HFF-Myc (cell line): ENCODE measurements around the gene NRROS.

Experiments used
- DNase-seq: peaks from one replicate; pipeline ENCODE4 v3.0.0-alpha.2; 2011; ENCODE audit warnings: low read depth; ENCODE audit errors: extremely low read depth
- H3K4me3 ChIP-seq: replicated peaks from 2 replicates; pipeline ENCODE4 v1.5.1; 2011; ENCODE audit warnings: low read depth, mild to moderate bottlenecking, control low read depth, low read length
- TF ChIP-seq, protein P1 (sequence below): IDR thresholded peaks from 2 replicates; pipeline ENCODE4 v1.5.1; 2012; ENCODE audit warnings: mild to moderate bottlenecking, low read depth, low read length, control low read depth; ENCODE audit errors: missing control alignments

NRROS gene

DNA sequence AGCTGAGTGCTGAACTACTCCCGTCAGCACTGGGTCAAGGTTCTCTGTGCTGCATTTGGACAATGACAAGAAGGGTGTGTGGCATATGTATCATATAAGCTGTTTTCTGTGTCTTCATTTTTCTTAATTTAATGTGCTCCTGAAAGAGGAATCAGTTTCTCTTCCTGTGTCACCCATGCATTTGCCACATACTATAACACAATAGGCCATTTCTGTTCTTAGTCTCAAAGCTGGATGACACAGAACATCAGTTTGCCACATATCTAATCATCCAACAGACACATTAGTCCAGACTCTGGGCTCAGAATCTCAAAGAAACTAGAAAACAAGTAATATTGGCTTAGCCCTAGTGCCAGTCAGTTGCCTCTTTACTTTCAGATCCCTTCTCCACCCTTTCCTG, 38.4 kb downstream of the NRROS start:
- DNase-seq: no peak

DNA sequence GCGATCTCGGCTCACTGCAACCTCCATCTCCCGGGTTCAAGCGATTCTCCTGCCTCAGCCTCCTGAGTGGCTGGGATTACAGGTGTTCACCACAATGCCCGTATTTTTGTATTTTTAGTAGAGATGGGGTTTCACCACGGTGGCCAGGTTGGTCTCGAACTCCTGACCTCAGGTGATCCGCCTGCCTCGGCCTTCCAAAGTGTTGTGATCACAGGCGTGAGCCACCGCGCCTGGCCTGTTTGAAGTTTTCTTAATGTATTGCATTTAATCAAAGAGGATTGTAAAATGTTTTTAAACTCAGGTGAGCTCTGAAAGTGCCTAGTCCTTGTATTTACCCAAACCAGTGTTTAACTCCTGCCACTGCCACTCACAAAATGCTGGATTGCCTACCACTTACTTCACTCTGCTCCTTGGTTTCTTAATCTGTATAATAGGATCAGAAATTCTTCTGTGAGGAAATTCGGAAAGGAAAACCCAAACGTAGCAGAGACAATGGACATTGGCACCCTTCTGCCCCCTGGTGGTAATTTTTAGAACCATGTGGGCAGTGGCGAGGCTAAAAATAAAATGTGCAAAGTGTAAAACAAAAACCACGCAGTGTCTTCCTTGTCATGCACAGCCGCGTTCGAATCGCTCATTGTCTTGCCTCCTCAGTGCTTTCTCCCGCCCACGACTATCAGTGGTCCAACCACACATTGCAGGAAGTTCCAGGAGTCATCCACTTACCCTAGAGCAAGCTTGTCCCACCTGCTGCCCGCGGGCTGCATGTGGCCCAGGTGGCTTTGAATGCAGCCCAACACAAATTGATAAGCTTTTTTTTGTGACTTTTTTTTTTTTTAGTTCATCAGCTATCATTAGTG, 45.3 kb downstream of the NRROS start:
- peak; percentile 35 for DNase-seq
- TF ChIP-seq, protein P1, sequence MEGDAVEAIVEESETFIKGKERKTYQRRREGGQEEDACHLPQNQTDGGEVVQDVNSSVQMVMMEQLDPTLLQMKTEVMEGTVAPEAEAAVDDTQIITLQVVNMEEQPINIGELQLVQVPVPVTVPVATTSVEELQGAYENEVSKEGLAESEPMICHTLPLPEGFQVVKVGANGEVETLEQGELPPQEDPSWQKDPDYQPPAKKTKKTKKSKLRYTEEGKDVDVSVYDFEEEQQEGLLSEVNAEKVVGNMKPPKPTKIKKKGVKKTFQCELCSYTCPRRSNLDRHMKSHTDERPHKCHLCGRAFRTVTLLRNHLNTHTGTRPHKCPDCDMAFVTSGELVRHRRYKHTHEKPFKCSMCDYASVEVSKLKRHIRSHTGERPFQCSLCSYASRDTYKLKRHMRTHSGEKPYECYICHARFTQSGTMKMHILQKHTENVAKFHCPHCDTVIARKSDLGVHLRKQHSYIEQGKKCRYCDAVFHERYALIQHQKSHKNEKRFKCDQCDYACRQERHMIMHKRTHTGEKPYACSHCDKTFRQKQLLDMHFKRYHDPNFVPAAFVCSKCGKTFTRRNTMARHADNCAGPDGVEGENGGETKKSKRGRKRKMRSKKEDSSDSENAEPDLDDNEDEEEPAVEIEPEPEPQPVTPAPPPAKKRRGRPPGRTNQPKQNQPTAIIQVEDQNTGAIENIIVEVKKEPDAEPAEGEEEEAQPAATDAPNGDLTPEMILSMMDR: peak; percentile 83
- H3K4me3 ChIP-seq: no peak overlapping the region

More for the DNA sequence above, 38.4 kb downstream of the NRROS start:
- TF ChIP-seq, protein P1: no peak
- H3K4me3 ChIP-seq: no peak overlapping the region

DNA sequence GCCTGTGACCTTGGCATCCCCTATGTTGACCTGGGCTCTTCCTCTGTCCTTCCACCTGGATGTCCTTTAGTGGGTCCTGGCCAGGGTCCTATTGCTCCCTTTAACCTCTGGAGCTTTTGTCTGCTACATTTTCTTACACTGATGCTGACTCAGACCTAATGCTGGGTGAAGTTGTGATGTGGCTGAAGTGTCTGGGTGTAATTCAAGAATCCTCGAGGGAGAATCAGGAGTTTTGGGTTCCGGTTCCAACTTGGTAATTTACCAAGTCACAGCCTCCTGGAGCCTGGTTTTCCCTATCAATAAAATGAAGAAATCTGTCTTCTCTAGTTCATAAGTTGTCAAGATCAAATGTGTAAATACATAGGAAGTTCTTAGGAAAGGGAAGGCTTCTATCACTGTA, 46.9 kb downstream of the NRROS start:
- no peak overlapping the region for H3K4me3 ChIP-seq
- TF ChIP-seq, protein P1: no peak
- DNase-seq: no peak

DNA sequence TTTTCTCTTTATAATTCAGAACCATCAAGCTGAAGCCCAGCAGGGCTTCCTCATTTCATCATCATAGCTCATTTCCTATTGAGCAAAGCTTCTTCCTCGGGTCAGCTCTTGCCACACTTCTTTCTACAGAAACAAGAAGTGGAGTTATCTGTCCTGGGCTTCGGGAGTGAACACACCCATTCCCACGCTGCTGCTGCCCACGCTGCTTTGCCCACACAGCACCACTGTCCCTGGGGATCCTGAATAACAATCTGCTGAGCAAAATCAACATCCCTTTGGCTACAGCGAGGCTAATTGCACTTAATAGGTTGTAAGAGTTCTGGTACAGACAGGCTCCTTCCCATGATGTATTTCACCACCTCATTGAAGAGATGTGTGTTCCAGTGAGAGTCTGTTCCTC, 48.9 kb downstream of the NRROS start:
- H3K4me3 ChIP-seq: no peak overlapping the region
- DNase-seq: no peak
- TF ChIP-seq, protein P1: no peak

DNA sequence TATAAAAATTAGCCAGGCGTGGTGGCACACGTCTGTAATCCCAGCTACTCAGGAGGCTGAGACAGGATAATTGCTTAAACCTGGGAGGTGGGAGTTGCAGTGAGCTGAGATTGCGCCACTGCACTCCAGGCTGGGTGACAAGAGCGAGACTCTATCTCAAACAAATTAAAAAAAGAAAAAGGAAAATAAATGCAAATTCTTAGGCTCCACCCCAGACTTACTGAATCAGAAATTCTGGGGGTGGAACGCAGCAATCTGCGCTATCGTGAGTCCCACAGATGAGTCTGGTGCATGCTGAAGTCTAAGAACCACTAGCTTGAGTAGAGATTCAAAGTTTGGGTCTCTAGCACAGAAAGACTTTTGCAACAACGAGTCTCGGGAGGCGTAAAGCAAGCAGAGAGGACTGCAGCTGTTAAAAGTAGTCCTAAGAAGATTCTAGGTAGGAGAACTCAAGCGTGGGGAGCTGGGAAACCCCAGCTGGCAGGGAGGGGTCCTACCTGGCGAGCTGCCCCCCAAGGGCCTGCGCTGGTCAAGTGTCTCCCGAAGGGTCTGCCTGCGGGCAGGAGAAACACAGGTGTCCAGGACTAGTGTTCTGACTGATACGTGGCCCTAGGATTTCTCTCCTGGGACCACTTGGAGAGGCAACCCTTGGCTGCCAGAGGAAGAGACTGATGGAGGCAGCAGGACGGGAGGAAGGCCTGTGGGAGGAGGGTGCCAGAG, 50.6 kb downstream of the NRROS start:
- H3K4me3 ChIP-seq: no peak overlapping the region
- DNase-seq: no peak

DNA sequence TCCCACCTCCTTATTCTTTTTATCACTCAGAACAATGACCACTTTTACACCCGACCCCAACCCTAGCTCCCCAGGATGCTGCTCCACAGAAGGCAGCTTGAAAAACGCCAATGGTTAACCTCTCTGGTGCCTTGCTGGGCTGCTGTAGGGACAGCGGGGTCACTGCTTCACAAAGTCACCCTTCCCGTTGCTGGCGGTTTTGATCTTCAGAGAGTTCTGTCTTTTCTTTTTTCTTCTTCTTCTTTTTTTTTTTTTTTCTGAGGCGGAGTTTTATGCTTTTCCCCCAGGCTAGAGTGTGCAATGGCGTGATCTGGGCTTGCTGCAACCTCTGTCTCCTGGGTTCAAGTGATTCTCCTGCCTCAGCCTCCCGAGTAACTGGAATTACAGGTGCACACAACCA, 51.9 kb downstream of the NRROS start:
- H3K4me3 ChIP-seq: no peak overlapping the region
- TF ChIP-seq, protein P1: no peak
- DNase-seq: no peak

More for the DNA sequence above, 50.6 kb downstream of the NRROS start:
- TF ChIP-seq, protein P1: no peak
